Measurements from ENCODE around the gene ABCA12. TPM values are rescaled to one million over a fixed set of nuclear protein-coding genes. Genes with fewer than 3 reads are reported as not detected.

Gene ABCA12
- total RNA-seq, 2 experiments from 2014 or later: not detected

DNA sequence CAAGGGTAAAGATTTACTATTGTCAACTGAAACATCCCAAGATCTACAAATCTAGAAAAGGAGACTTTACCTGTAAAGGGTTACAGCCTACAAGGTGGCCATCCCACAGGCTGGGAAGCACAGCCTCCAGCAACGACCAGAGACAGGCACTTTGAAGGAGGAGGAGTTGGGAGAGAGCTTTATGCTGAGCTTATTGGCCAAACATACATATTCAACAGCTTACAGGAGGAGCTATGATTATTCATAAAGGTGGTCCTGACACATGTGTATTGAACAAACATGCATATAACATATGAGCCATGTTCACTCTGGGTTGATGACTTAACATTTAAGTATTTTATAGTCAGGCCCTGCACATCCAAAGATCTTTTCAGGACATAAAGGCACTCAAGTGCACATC is 11.1 kb upstream of the ABCA12 start:
- H3K4me3 Mint-ChIP-seq: no peak overlapping the region

GRCh38 chr2:215149060-215149459 is 10.6 kb upstream of the ABCA12 start:
- peaks cover 2% of the 10 kb centered on the region for H3K27me3 Mint-ChIP-seq
- intact Hi-C loops (cut with DNase I, micrococcal nuclease): no loop called here
- ChIA-PET CTCF (no interaction called here), POLR2A (no interaction called here)
- H3K36me3 Mint-ChIP-seq (ENCODE audit: low read depth): no peaks in the 10 kb centered on the region
- H3K4me1 Mint-ChIP-seq: no peaks in the 10 kb centered on the region
- no peaks in the 10 kb centered on the region for H3K9me3 Mint-ChIP-seq (ENCODE audit: low read depth)
- H3K4me3 Mint-ChIP-seq: no peak overlapping the region
- DNase-seq (no peak), ATAC-seq (no peak)
- H3K27ac Mint-ChIP-seq: no peak overlapping the region

More for the DNA sequence above, 11.1 kb upstream of the ABCA12 start:
- POLR2A ChIA-PET: no interaction called here
- DNase-seq: no peak
- no peaks in the 10 kb centered on the region for H3K36me3 Mint-ChIP-seq (ENCODE audit: low read depth)
- no peak for ATAC-seq
- H3K27ac Mint-ChIP-seq: no peak overlapping the region
- CTCF ChIA-PET: interaction anchor here (1.0 kb wide), 1 partner anchor 21 kb away, joined by 3 read pairs; no protein-coding TSS in a partner anchor
- no peaks in the 10 kb centered on the region for H3K9me3 Mint-ChIP-seq (ENCODE audit: low read depth)
- H3K27me3 Mint-ChIP-seq: peaks cover 2% of the 10 kb centered on the region
- no peaks in the 10 kb centered on the region for H3K4me1 Mint-ChIP-seq
- intact Hi-C loops (cut with DNase I, micrococcal nuclease): no loop called here

- Mint-ChIP-seq H3K36me3 (ENCODE audit: low read depth) (no peaks in the 10 kb centered on the region), H3K4me3 (no peak overlapping the region), H3K9me3 (ENCODE audit: low read depth) (no peaks in the 10 kb centered on the region), H3K27me3 (peaks cover 2% of the 10 kb centered on the region), H3K4me1 (no peaks in the 10 kb centered on the region), H3K27ac (no peak overlapping the region)
- DNase-seq (no peak), ATAC-seq (no peak)
- intact Hi-C loops (cut with DNase I, micrococcal nuclease): no loop called here
- POLR2A ChIA-PET: no interaction called here
- CTCF ChIA-PET: no interaction called here
Observed at GRCh38 chr2:215145611-215146010, 7.2 kb upstream of the ABCA12 start.

DNA sequence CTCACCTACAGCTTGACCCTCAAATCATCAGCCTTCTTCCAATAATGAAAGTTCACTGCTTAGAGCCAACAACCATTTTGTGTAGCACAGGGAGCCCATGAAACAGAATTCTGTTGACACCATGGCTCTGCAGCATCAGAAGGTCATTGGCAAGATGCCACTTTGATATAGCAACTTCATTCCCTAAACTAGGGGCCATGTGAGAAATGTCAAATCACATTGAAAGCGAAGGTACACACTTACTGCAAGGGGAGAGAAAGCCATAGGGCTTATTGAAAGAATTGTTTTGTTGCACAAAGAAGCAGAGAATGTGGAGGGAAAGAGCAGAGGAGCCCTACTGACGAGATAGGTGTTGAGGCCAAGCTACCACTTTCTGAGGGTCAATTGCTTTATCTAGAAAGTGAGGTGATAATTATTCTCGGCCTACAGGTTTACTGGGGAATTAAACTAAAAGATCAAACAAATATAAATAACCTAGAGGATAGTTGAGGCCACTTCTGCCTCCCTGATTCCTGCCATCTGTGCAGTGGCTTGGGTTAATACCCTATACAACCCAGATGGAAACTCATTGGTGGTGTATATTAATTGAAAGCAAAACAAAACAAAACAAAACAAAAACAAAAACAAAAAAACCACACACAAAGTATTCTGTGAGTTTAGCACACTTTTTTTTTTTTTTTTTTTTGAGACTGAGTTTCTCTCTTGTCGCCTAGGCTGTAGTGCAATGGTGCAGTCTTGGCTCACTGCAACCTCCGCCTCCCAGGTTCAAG is 5.9 kb upstream of the ABCA12 start:
- ATAC-seq (no peak), DNase-seq (no peak)
- H3K27ac Mint-ChIP-seq: no peak overlapping the region
- H3K4me1 Mint-ChIP-seq: no peaks in the 10 kb centered on the region
- H3K4me3 Mint-ChIP-seq: no peak overlapping the region
- no peaks in the 10 kb centered on the region for H3K36me3 Mint-ChIP-seq (ENCODE audit: low read depth)
- ChIA-PET CTCF (no interaction called here), POLR2A (no interaction called here)
- H3K9me3 Mint-ChIP-seq (ENCODE audit: low read depth): no peaks in the 10 kb centered on the region
- peaks cover 4% of the 10 kb centered on the region for H3K27me3 Mint-ChIP-seq
- intact Hi-C loops (cut with DNase I, micrococcal nuclease): no loop called here

- CTCF ChIA-PET: interaction anchor here (0.6 kb wide), 1 partner anchor 874 kb away, joined by 3 read pairs; no protein-coding TSS in a partner anchor
- H3K9me3 Mint-ChIP-seq (ENCODE audit: low read depth): no peaks in the 10 kb centered on the region
- no peaks in the 10 kb centered on the region for H3K4me1 Mint-ChIP-seq
- POLR2A ChIA-PET: no interaction called here
- no peak for DNase-seq
- H3K27ac Mint-ChIP-seq: no peak overlapping the region
- ATAC-seq: no peak
- H3K36me3 Mint-ChIP-seq (ENCODE audit: low read depth): no peaks in the 10 kb centered on the region
- peaks cover 8% of the 10 kb centered on the region for H3K27me3 Mint-ChIP-seq
- intact Hi-C loops (cut with DNase I, micrococcal nuclease): no loop called here
- no peak overlapping the region for H3K4me3 Mint-ChIP-seq
Observed at GRCh38 chr2:215143458-215143857, 5.0 kb upstream of the ABCA12 start.

GRCh38 chr2:215141706-215142105 is 3.3 kb upstream of the ABCA12 start:
- Mint-ChIP-seq H3K4me3 (no peak overlapping the region), H3K9me3 (ENCODE audit: low read depth) (no peaks in the 10 kb centered on the region), H3K4me1 (peaks cover 8% of the 10 kb centered on the region), H3K27me3 (peaks cover 15% of the 10 kb centered on the region), H3K36me3 (ENCODE audit: low read depth) (no peaks in the 10 kb centered on the region), H3K27ac (no peak overlapping the region)
- intact Hi-C loops (cut with DNase I, micrococcal nuclease): no loop called here
- ChIA-PET POLR2A (no interaction called here), CTCF (interaction anchor here (0.5 kb wide), 1 partner anchor 133 kb away, joined by 3 read pairs; no protein-coding TSS in a partner anchor)
- DNase-seq: no peak
- no peak for ATAC-seq

DNA sequence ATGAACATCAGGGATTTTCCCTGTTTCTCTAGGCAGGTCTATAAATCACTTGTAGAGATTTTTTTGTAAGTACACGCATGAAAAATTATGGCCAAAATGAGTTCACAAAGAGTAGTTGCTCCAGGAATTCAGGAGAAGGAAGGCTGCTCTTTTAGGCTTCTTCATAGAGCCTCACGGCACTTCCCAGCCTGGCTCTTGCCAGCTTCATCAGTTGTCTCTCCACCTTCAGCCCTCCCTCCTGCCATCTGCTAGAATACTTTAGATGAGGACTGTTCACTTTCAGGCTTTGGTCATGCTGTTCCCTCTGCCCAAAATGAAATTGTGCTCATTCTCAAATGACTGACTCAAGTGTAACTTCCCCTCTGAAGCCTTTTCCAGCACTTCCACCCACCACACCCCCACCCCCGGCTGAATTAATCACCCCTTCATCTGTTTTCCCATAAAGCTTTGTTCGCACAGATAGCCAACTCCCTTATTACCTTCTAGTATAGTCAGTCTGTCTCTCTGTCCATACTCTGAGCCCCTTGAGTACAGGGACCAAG is 1.8 kb upstream of the ABCA12 start:
- H3K36me3 Mint-ChIP-seq (ENCODE audit: low read depth): no peaks in the 10 kb centered on the region
- ATAC-seq (no peak), DNase-seq (no peak)
- H3K4me3 Mint-ChIP-seq: no peak overlapping the region
- H3K27me3 Mint-ChIP-seq: peaks cover 15% of the 10 kb centered on the region
- CTCF ChIA-PET: no interaction called here
- intact Hi-C loops (cut with DNase I, micrococcal nuclease): no loop called here
- POLR2A ChIA-PET: interaction anchor here (0.6 kb wide), 1 partner anchor 1305 kb away, joined by 3 read pairs; no protein-coding TSS in a partner anchor
- no peaks in the 10 kb centered on the region for H3K9me3 Mint-ChIP-seq (ENCODE audit: low read depth)
- no peak overlapping the region for H3K27ac Mint-ChIP-seq
- H3K4me1 Mint-ChIP-seq: peaks cover 10% of the 10 kb centered on the region

GRCh38 chr2:215137741-215138340 is 585 bp downstream of the ABCA12 start:
- Mint-ChIP-seq H3K9me3 (ENCODE audit: low read depth) (no peaks in the 10 kb centered on the region), H3K4me1 (peaks cover 10% of the 10 kb centered on the region), H3K27ac (no peak overlapping the region), H3K4me3 (no peak overlapping the region), H3K36me3 (ENCODE audit: low read depth) (no peaks in the 10 kb centered on the region), H3K27me3 (peaks cover 13% of the 10 kb centered on the region)
- DNase-seq (no peak), ATAC-seq (no peak)
- POLR2A ChIA-PET: no interaction called here
- intact Hi-C loops (cut with DNase I, micrococcal nuclease): no loop called here
- CTCF ChIA-PET: interaction anchor here (0.7 kb wide), 1 partner anchor 240 kb away, joined by 3 read pairs; no protein-coding TSS in a partner anchor

DNA sequence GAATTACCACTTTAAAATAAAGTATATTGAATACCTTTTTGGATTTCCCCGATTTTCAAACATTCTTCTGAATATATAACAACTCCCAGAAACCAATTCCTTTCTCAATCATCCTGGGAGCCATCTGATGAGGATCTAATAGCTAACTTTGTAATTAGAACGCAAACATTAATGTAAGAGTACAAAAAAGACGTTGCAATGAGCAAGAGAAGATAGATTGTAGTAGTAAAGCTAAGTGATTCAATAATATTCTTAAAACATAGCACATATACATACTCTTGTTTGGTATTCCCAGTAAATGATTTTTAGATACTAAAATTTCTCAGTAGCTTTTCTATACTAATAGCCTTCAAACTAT is 1.1 kb downstream of the ABCA12 start:
- DNase-seq (no peak), ATAC-seq (no peak)
- H3K4me1 Mint-ChIP-seq: peaks cover 10% of the 10 kb centered on the region
- ChIA-PET CTCF (no interaction called here), POLR2A (no interaction called here)
- H3K27ac Mint-ChIP-seq: no peak overlapping the region
- H3K27me3 Mint-ChIP-seq: peaks cover 13% of the 10 kb centered on the region
- H3K36me3 Mint-ChIP-seq (ENCODE audit: low read depth): no peaks in the 10 kb centered on the region
- intact Hi-C loops (cut with DNase I, micrococcal nuclease): no loop called here
- no peak overlapping the region for H3K4me3 Mint-ChIP-seq
- no peaks in the 10 kb centered on the region for H3K9me3 Mint-ChIP-seq (ENCODE audit: low read depth)

DNA sequence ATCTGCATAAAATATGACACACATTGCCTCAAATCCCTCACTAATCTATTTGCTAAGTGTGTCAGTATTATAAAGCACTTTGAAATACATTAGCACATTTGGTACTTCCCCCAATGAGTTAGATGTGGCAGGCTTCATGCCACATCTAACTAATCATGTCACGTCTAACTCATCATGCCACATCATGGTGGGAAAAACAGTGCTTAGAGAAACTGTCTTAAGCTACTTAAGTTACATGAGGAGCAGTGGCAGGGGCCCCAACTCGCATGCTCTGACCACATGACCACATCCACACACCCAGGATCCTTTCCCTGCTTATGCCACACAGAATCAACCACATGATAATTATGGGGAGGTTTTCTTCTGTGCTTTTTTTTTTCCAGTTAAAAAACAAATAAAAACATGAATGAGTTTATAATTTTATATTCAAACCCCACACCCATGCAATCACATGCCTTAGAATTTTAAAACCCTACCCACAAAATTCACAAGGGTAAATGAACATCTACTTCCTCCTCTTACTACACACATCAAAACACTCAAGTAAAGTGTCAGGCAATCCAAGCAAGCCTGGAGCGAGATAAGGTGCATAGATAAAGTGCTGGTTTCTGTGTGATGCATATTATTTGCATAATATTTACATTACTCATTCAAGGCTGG is 1.6 kb downstream of the ABCA12 start:
- Mint-ChIP-seq H3K4me1 (peaks cover 10% of the 10 kb centered on the region), H3K27ac (no peak overlapping the region), H3K9me3 (ENCODE audit: low read depth) (no peaks in the 10 kb centered on the region), H3K4me3 (no peak overlapping the region), H3K36me3 (ENCODE audit: low read depth) (no peaks in the 10 kb centered on the region), H3K27me3 (peaks cover 13% of the 10 kb centered on the region)
- intact Hi-C loops (cut with DNase I, micrococcal nuclease): no loop called here
- ChIA-PET CTCF (no interaction called here), POLR2A (no interaction called here)
- DNase-seq: peak; percentile 41
- peak; percentile 91 for ATAC-seq

DNA sequence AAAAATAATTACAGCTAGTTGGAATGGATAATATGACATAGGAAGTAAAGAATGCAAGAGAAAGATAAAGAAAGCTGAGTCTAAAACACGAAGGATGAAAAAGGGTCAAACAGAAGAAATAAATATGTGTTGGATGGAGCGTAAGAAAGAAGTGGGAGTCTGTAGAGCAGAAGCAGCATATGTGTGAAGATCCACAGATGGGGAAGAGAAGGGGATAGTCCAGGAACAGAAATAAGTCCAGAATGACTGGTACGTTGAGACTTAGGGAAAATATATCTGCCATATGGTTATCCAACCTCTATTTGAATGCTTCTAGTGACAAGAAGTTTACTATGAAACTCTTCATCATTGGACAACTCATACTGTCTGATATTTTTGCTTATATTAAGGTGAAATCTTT is 18.0 kb downstream of the ABCA12 start:
- ChIA-PET CTCF (no interaction called here), POLR2A (no interaction called here)
- DNase-seq (no peak), ATAC-seq (no peak)
- no peak overlapping the region for H3K27ac Mint-ChIP-seq
- no peaks in the 10 kb centered on the region for H3K4me1 Mint-ChIP-seq
- intact Hi-C loops (cut with DNase I, micrococcal nuclease): no loop called here
- H3K9me3 Mint-ChIP-seq (ENCODE audit: low read depth): peaks cover 9% of the 10 kb centered on the region
- no peaks in the 10 kb centered on the region for H3K27me3 Mint-ChIP-seq
- H3K36me3 Mint-ChIP-seq (ENCODE audit: low read depth): no peaks in the 10 kb centered on the region
- no peak overlapping the region for H3K4me3 Mint-ChIP-seq

GRCh38 chr2:215119847-215120246 is 18.6 kb downstream of the ABCA12 start:
- Mint-ChIP-seq H3K4me1 (no peaks in the 10 kb centered on the region), H3K4me3 (no peak overlapping the region), H3K27me3 (no peaks in the 10 kb centered on the region), H3K36me3 (ENCODE audit: low read depth) (no peaks in the 10 kb centered on the region), H3K27ac (no peak overlapping the region), H3K9me3 (ENCODE audit: low read depth) (peaks cover 9% of the 10 kb centered on the region)
- DNase-seq: no peak
- intact Hi-C loops (cut with DNase I, micrococcal nuclease): no loop called here
- ChIA-PET CTCF (no interaction called here), POLR2A (no interaction called here)
- ATAC-seq: no peak

Measured in activated CD4-positive, alpha-beta T cell treated with anti-CD3 and anti-CD28 coated beads for 36 hours (primary cell).